Measurements from ENCODE around the gene COBL.

DNA sequence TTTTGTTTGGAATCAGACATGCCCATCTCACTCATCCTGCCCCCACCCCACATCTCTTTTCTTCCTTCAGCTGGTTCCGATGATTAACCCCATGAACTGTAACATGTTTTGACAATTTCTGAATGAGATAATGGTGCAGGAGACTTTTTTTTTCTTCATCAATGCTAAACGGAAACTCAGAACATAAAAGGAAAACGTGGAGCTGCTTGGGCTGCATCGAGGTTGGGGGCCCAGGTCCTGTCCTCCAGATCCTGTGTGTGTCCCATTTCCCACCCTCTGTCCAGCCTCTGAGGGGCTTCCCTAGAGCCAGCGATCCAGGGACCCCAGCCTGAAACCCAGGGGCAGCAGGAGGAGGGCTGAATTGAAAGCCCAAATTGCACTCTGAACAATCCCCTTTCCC is 270.1 kb downstream of the COBL start:
- TF ChIP-seq, protein P1, sequence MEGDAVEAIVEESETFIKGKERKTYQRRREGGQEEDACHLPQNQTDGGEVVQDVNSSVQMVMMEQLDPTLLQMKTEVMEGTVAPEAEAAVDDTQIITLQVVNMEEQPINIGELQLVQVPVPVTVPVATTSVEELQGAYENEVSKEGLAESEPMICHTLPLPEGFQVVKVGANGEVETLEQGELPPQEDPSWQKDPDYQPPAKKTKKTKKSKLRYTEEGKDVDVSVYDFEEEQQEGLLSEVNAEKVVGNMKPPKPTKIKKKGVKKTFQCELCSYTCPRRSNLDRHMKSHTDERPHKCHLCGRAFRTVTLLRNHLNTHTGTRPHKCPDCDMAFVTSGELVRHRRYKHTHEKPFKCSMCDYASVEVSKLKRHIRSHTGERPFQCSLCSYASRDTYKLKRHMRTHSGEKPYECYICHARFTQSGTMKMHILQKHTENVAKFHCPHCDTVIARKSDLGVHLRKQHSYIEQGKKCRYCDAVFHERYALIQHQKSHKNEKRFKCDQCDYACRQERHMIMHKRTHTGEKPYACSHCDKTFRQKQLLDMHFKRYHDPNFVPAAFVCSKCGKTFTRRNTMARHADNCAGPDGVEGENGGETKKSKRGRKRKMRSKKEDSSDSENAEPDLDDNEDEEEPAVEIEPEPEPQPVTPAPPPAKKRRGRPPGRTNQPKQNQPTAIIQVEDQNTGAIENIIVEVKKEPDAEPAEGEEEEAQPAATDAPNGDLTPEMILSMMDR (IDR thresholded peaks at IDR 0.05; ENCODE audit: control extremely low read depth in 1 of 3, insufficient read depth in 1 of 3, low read depth in 1 of 3, low read length in 3 of 3), result no peak
- TF ChIP-seq SUZ12 (IDR thresholded peaks at IDR 0.05; ENCODE audit: low read length), result no peak
- TF ChIP-seq, protein P2, sequence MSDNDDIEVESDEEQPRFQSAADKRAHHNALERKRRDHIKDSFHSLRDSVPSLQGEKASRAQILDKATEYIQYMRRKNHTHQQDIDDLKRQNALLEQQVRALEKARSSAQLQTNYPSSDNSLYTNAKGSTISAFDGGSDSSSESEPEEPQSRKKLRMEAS (IDR thresholded peaks at IDR 0.05), result no peak
- TF ChIP-seq ZNF274 (IDR thresholded peaks at IDR 0.05; ENCODE audit: borderline replicate concordance, extremely low read depth, low read length), result no peak
- TF ChIP-seq EZH2 (IDR thresholded peaks at IDR 0.05; ENCODE audit: low read depth, low read length, severe bottlenecking), result no peak
